HepG2 (cell line): ENCODE results near the gene SPTBN5. TPM values are rescaled to one million over a fixed set of nuclear protein-coding genes. Genes with fewer than 3 reads are reported as not detected.
A peak's percentile ranks its signal among the peaks of the same experiment; 100 is the strongest.

ENCODE experiments used
- ATAC-seq: fragments of 200-7000 bp; cut with Tn5 transposase; 3 replicates; pipeline ENCODE4 v1.9.1; 2020; ENCODE audit warnings: mild to moderate bottlenecking, moderate library complexity
- BruUV-seq: library from RNA; stranded (reverse); fragments of 400-500 nt; replicated peaks from 2 replicates; lab custom pipeline; 2021; lab: Mats Ljungman, UMichigan
- CTCF ChIA-PET: fragments of 300-600 bp; formaldehyde crosslinking; extraction: SDS; loops from one replicate; lab custom pipeline; 2021; ENCODE audit warnings: low total read pairs, inconsistent platforms, low intra/inter-chr PET ratio; lab: Yijun Ruan, JAX
- POLR2A ChIA-PET: fragments of 350-600 bp; sonication (Branson Sonifier 250); formaldehyde crosslinking; loops from one replicate; lab custom pipeline; 2020; ENCODE audit warnings: antibody characterized with exemption, inconsistent platforms; lab: Yijun Ruan, JAX
- DNase-seq: peaks from one replicate; pipeline ENCODE4 v3.0.0-alpha.2; 2015; ENCODE audit warnings: low spot score
- FAIRE-seq: peaks from 3 replicates; lab custom pipeline; 2011; peaks lifted over from hg19 to GRCh38; lab: Jason Lieb, UNC
- H2AFZ ChIP-seq: one replicate; pipeline ENCODE4 v1.6.1; 2011; ENCODE audit warnings: low read length, inconsistent platforms
- H3K27ac ChIP-seq: fragments of 300-600 bp; 3 replicates; pipeline ENCODE4 v1.8.0; 2011; ENCODE audit warnings: mixed run types, mild to moderate bottlenecking, mixed read lengths, low read length, inconsistent platforms; ENCODE audit not compliant: insufficient read depth; ENCODE audit errors: extremely low read length
- H3K27me3 ChIP-seq, 2 experiments: fragments of 200-600 bp in 1 of 2; 2 replicates in 1 of 2; 3 replicates in 1 of 2; pipeline versions ENCODE4 v1.6.0 to v1.8.0; 2011; ENCODE audit warnings: low read length in 2 of 2, mild to moderate bottlenecking in 2 of 2, moderate library complexity in 2 of 2, inconsistent platforms in 1 of 2; ENCODE audit not compliant: insufficient read depth in 2 of 2, control insufficient read depth in 1 of 2
- H3K36me3 ChIP-seq, 2 experiments: fragments of 200-600 bp in 1 of 2; replicated peaks in 1 of 2; 2 replicates in 1 of 2; 3 replicates in 1 of 2; pipeline versions ENCODE4 v1.5.1 to v1.8.0; 2011; ENCODE audit warnings: low read length in 2 of 2, inconsistent platforms in 1 of 2; ENCODE audit not compliant: insufficient read depth in 2 of 2, control insufficient read depth in 1 of 2
- H3K4me1 ChIP-seq: 2 replicates; pipeline ENCODE4 v1.5.1; 2012; ENCODE audit warnings: low read length, inconsistent platforms; ENCODE audit not compliant: insufficient read depth
- H3K4me2 ChIP-seq: 2 replicates; pipeline ENCODE4 v1.6.0; 2011; ENCODE audit warnings: low read depth, low read length, inconsistent platforms
- H3K4me3 ChIP-seq, 3 experiments: fragments of 200-600 bp in 1 of 3; sonication (generic), shearing (Covaris generic) in 1 of 3; replicated peaks in 1 of 3; 2 replicates each; pipeline ENCODE4 v1.5.1; 2011 to 2016; ENCODE audit warnings: low read length in 3 of 3, inconsistent platforms in 2 of 3, low read depth in 2 of 3, mild to moderate bottlenecking in 2 of 3, control low read depth in 1 of 3, mixed read lengths in 1 of 3; ENCODE audit not compliant: insufficient read depth in 1 of 3
- H3K79me2 ChIP-seq: one replicate; pipeline ENCODE4 v1.6.1; 2011; ENCODE audit warnings: low read length, inconsistent platforms; ENCODE audit not compliant: insufficient read depth
- H3K9ac ChIP-seq: 2 replicates; pipeline ENCODE4 v1.6.0; 2011; ENCODE audit warnings: mild to moderate bottlenecking, low read depth, low read length, inconsistent platforms; ENCODE audit not compliant: insufficient read depth
- H3K9me3 ChIP-seq: 2 replicates; pipeline ENCODE4 v1.5.1; 2012; ENCODE audit warnings: mild to moderate bottlenecking, low read length
- H4K20me1 ChIP-seq: 2 replicates; pipeline ENCODE4 v1.6.0; 2011; ENCODE audit warnings: inconsistent platforms, mild to moderate bottlenecking, low read length, moderate library complexity; ENCODE audit not compliant: insufficient read depth
- ARID3A ChIP-seq: IDR thresholded peaks from 2 replicates; pipeline ENCODE4 v1.6.1; 2012; ENCODE audit warnings: low read depth, low read length, improper control_type of control experiment
- BORCS8-MEF2B ChIP-seq: sonication (generic); formaldehyde crosslinking; IDR thresholded peaks from 2 replicates; pipeline ENCODE4 v1.8.0; 2022; ENCODE audit warnings: mild to moderate bottlenecking, missing genetic modification reagents
- ETS1 ChIP-seq: sonication (generic); formaldehyde crosslinking; IDR thresholded peaks from 2 replicates; pipeline ENCODE4 v1.4.0; 2020; ENCODE audit warnings: missing genetic modification reagents
- RARG ChIP-seq: sonication (generic); formaldehyde crosslinking; IDR thresholded peaks from 2 replicates; pipeline ENCODE4 v1.4.0; 2020; ENCODE audit warnings: low read depth, mild to moderate bottlenecking, missing genetic modification reagents
- SKIL ChIP-seq: sonication (generic); formaldehyde crosslinking; IDR thresholded peaks from 2 replicates; pipeline ENCODE4 v1.8.0; 2022; ENCODE audit warnings: missing genetic modification reagents, mild to moderate bottlenecking, moderate library complexity, borderline replicate concordance
- ZNF225 ChIP-seq: sonication (generic); formaldehyde crosslinking; IDR thresholded peaks from 2 replicates; pipeline ENCODE4 v1.4.0; 2020; ENCODE audit warnings: mild to moderate bottlenecking, missing genetic modification reagents
- ZNF484 ChIP-seq: sonication (generic); formaldehyde crosslinking; IDR thresholded peaks from 2 replicates; pipeline ENCODE4 v1.5.1; 2020; ENCODE audit warnings: mild to moderate bottlenecking, low read depth, missing genetic modification reagents, borderline replicate concordance
- ZNF674 ChIP-seq: sonication (generic); formaldehyde crosslinking; IDR thresholded peaks from 2 replicates; pipeline ENCODE4 v1.5.0; 2020; ENCODE audit warnings: low read depth, mild to moderate bottlenecking, missing genetic modification reagents
- WGBS: methylation state at CpG from one replicate; pipeline ENCODE4 v1.1.6; 2017; ENCODE audit warnings: low lambda C conversion rate; 5-methylcytosine and 5-hydroxymethylcytosine counted together
- in situ Hi-C: cut with HindIII; loops from 2 replicates; pipeline ENCODE4 v1.10.0; 2017; ENCODE audit warnings: low pct_unique_long_range_greater_than_20kb; ENCODE audit not compliant: extremely low pct_ligation_motif_present
- intact Hi-C: fragments of 100-400 bp; cut with micrococcal nuclease; formaldehyde crosslinking; loops from one replicate; pipeline ENCODE4 v1.10.0; 2022; ENCODE audit not compliant: unreplicated experiment
- polyA plus RNA-seq, 8 experiments: library from polyadenylated mRNA; depleted of rRNA in 3 of 8; stranded (reverse) in 7 of 8; unstranded in 1 of 8; fragments of >200 nt; fragmentation: Illumina TruSeq in 4 of 8; extraction: Trizol in 4 of 8; gene quantifications; 2 replicates each; pipeline versions ENCODE4 v1.2.1 to v1.2.3, GENCODE V29; 2011 to 2016; ENCODE audit warnings: low read depth in 4 of 8, missing spikeins in 1 of 8, mixed read lengths in 1 of 8; ENCODE audit not compliant: insufficient read depth in 1 of 8
- total RNA-seq, 5 experiments: library from RNA; depleted of rRNA; stranded (reverse); fragments of >200 nt; fragmentation: Illumina TruSeq; extraction: Trizol; gene quantifications; 2 replicates each; pipeline ENCODE4 v1.2.3, GENCODE V29; 2016; ENCODE audit warnings: low read depth in 1 of 5

Gene SPTBN5
- total and polyA plus RNA-seq, 2 of the 13 experiments (the other 11 are each of a cell fraction or from before 2014, with no cell fraction given), result 0.01 to 0.07 TPM

GRCh38 chr15:41905036-41905793, 11.4 kb upstream of the SPTBN5 start:
- POLR2A ChIA-PET, result interaction anchor here (0.5 to 1.0 kb wide), 4 partner anchors 10 to 132 kb away, joined by 3 to 4 read pairs (median 4); partner anchors contain the start of gene MAPKBP1
- intact Hi-C loops, result loop anchor here (2.0 kb wide), 1 partner anchor 132 kb away; no protein-coding TSS in a partner anchor
- no TSS peak for BruUV-seq

More at GRCh38 chr15:41905036-41905793, 11.4 kb upstream of the SPTBN5 start:
- Histone ChIP-seq H3K9me3 (no peaks in the 10 kb centered on the region), H3K27me3 (no peaks in the 10 kb centered on the region), H3K4me3 (no peak overlapping the region), H2AFZ (no peak overlapping the region), H3K9ac (no peak overlapping the region), H3K27ac (no peak overlapping the region), H4K20me1 (no peaks in the 10 kb centered on the region), H3K4me2 (no peak overlapping the region), H3K36me3 (peaks cover 4 to 21% of the 10 kb centered on the region in 2 experiments; a peak in 4 of 5 replicates), H3K4me1 (no peaks in the 10 kb centered on the region), H3K79me2 (no peaks in the 10 kb centered on the region)
- FAIRE-seq, result no peak
- TF ChIP-seq ZNF225 (CRISPR knock-in tag), result no peak
- no peak for TF ChIP-seq ZNF674 (CRISPR knock-in tag)
- no peak for TF ChIP-seq ARID3A
- no peak for TF ChIP-seq BORCS8-MEF2B
- TF ChIP-seq SKIL (CRISPR knock-in tag), result no peak
- no peak for TF ChIP-seq RARG (CRISPR knock-in tag)
- TF ChIP-seq ZNF484, result no peak
- TF ChIP-seq ETS1 (CRISPR knock-in tag), result no peak
- no peak for DNase-seq
- CTCF ChIA-PET, result interaction anchor here (1.1 to 1.3 kb wide), 2 partner anchors 45 to 439 kb away, joined by 4 to 7 read pairs; no protein-coding TSS in a partner anchor
- in situ Hi-C loops, result no loop called here
- 84% methylated on average over 4 of the region's 14 CpGs for WGBS
- peak; percentile 25 for ATAC-seq
